A673 (cell line): ENCODE data around the gene CENPV.

Source experiments
- EZH2 ChIP-seq: fragments of 200-600 bp; sonication (generic); IDR thresholded peaks from 2 replicates; pipeline ENCODE4 v1.6.1; 2017; ENCODE audit warnings: borderline replicate concordance, low read depth, mild to moderate bottlenecking, mixed read lengths, antibody characterized with exemption, low read length; ENCODE audit not compliant: poor library complexity, severe bottlenecking
- TF ChIP-seq, protein P1 (sequence below): fragments of 300-800, 200-600 bp; sonication (generic); conservative IDR thresholded peaks from 2 replicates; pipeline ENCODE4 v1.5.1; 2017; ENCODE audit warnings: low read depth, mild to moderate bottlenecking, antibody characterized with exemption, low read length, moderate library complexity, mixed read lengths

DNA sequence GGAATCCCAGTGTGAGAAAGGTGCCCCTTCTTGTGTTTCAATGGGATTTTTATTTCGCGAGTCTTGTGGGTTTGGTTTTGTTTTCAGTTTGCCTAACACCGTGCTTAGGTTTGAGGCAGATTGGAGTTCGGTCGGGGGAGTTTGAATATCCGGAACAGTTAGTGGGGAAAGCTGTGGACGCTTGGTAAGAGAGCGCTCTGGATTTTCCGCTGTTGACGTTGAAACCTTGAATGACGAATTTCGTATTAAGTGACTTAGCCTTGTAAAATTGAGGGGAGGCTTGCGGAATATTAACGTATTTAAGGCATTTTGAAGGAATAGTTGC, 28.2 kb upstream of the CENPV start:
- TF ChIP-seq, protein P1, sequence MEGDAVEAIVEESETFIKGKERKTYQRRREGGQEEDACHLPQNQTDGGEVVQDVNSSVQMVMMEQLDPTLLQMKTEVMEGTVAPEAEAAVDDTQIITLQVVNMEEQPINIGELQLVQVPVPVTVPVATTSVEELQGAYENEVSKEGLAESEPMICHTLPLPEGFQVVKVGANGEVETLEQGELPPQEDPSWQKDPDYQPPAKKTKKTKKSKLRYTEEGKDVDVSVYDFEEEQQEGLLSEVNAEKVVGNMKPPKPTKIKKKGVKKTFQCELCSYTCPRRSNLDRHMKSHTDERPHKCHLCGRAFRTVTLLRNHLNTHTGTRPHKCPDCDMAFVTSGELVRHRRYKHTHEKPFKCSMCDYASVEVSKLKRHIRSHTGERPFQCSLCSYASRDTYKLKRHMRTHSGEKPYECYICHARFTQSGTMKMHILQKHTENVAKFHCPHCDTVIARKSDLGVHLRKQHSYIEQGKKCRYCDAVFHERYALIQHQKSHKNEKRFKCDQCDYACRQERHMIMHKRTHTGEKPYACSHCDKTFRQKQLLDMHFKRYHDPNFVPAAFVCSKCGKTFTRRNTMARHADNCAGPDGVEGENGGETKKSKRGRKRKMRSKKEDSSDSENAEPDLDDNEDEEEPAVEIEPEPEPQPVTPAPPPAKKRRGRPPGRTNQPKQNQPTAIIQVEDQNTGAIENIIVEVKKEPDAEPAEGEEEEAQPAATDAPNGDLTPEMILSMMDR, result no peak
- TF ChIP-seq EZH2, result no peak
